ENCODE measurements around the gene SMARCAL1.

The SMARCAL1 gene

GRCh38 chr2:216392945-216393840, 19.1 kb upstream of the SMARCAL1 start:
- DNase-seq (ENCODE audit: low read depth), result no peak

GRCh38 chr2:216394881-216395280, 17.4 kb upstream of the SMARCAL1 start:
- DNase-seq (ENCODE audit: low read depth), result no peak

- no peak for DNase-seq (ENCODE audit: low read depth)
Observed at GRCh38 chr2:216399621-216400020, 12.7 kb upstream of the SMARCAL1 start.

- DNase-seq (ENCODE audit: low read depth), result no peak
Observed at GRCh38 chr2:216402751-216403150, 9.5 kb upstream of the SMARCAL1 start.

GRCh38 chr2:216404010-216404618, 8.2 kb upstream of the SMARCAL1 start:
- peak; percentile 37 for DNase-seq (ENCODE audit: low read depth)

- no peak for DNase-seq (ENCODE audit: low read depth)
Observed at GRCh38 chr2:216405588-216405987, 6.7 kb upstream of the SMARCAL1 start.

GRCh38 chr2:216406826-216407225, 5.5 kb upstream of the SMARCAL1 start:
- no peak for DNase-seq (ENCODE audit: low read depth)

GRCh38 chr2:216408426-216409290, 3.6 kb upstream of the SMARCAL1 start:
- no peak for DNase-seq (ENCODE audit: low read depth)

- DNase-seq (ENCODE audit: low read depth), result no peak
Observed at GRCh38 chr2:216410550-216410949, 1.7 kb upstream of the SMARCAL1 start.

- DNase-seq (ENCODE audit: low read depth), result no peak
Observed at GRCh38 chr2:216413882-216414281, 1.6 kb downstream of the SMARCAL1 start.

- DNase-seq (ENCODE audit: low read depth), result no peak
Observed at GRCh38 chr2:216414772-216415319, 2.6 kb downstream of the SMARCAL1 start.

- no peak for DNase-seq (ENCODE audit: low read depth)
Observed at GRCh38 chr2:216415541-216415940, 3.3 kb downstream of the SMARCAL1 start.

GRCh38 chr2:216416571-216417307, 4.5 kb downstream of the SMARCAL1 start:
- no peak for DNase-seq (ENCODE audit: low read depth)

- DNase-seq (ENCODE audit: low read depth), result no peak
Observed at GRCh38 chr2:216418981-216419380, 6.7 kb downstream of the SMARCAL1 start.

GRCh38 chr2:216420367-216421101, 8.2 kb downstream of the SMARCAL1 start:
- no peak for DNase-seq (ENCODE audit: low read depth)

GRCh38 chr2:216423071-216423470, 10.8 kb downstream of the SMARCAL1 start:
- no peak for DNase-seq (ENCODE audit: low read depth)

- no peak for DNase-seq (ENCODE audit: low read depth)
Observed at GRCh38 chr2:216424274-216424673, 12.0 kb downstream of the SMARCAL1 start.

- no peak for DNase-seq (ENCODE audit: low read depth)
Observed at GRCh38 chr2:216425008-216425787, 12.9 kb downstream of the SMARCAL1 start.

- DNase-seq (ENCODE audit: low read depth), result no peak
Observed at GRCh38 chr2:216426166-216426777, 14.0 kb downstream of the SMARCAL1 start.

- peak; percentile 68 for DNase-seq (ENCODE audit: low read depth)
Observed at GRCh38 chr2:216426938-216427337, 14.7 kb downstream of the SMARCAL1 start.
